BE2C (cell line): ENCODE measurements around the gene HDAC4.

ENCODE experiments used
- DNase-seq: peaks from one replicate; pipeline ENCODE4 v3.0.0-alpha.2; 2020
- H3K27me3 ChIP-seq: fragments of 250-450 bp; sonication (Bioruptor Pico); 2 replicates; pipeline ENCODE4 v1.5.1; 2020; ENCODE audit warnings: mild to moderate bottlenecking
- H3K36me3 ChIP-seq: fragments of 250-450 bp; sonication (Bioruptor Pico); 2 replicates; pipeline ENCODE4 v1.5.1; 2020; ENCODE audit warnings: mild to moderate bottlenecking
- H3K4me1 ChIP-seq: fragments of 250-450 bp; sonication (Bioruptor Pico); 2 replicates; pipeline ENCODE4 v1.5.1; 2020
- H3K4me3 ChIP-seq: 2 replicates; pipeline ENCODE4 v1.5.1; 2011; ENCODE audit warnings: low read depth, low read length
- H3K9me3 ChIP-seq: fragments of 250-450 bp; sonication (Bioruptor Pico); 2 replicates; pipeline ENCODE4 v1.5.1; 2020
- CTCF ChIP-seq: IDR thresholded peaks from 2 replicates; pipeline ENCODE4 v1.5.1; 2012; ENCODE audit warnings: mild to moderate bottlenecking, low read depth, low read length

Gene HDAC4

GRCh38 chr2:239275847-239276831, 124.7 kb downstream of the HDAC4 start:
- Histone ChIP-seq H3K36me3 (no peaks in the 10 kb centered on the region), H3K4me1 (peaks cover 37% of the 10 kb centered on the region), H3K4me3 (no peak overlapping the region), H3K27me3 (no peaks in the 10 kb centered on the region), H3K9me3 (no peaks in the 10 kb centered on the region)
- no peak for TF ChIP-seq CTCF
- peak; percentile 93 for DNase-seq

GRCh38 chr2:239275044-239275685, 125.7 kb downstream of the HDAC4 start:
- DNase-seq, result peak; percentile 85
- Histone ChIP-seq H3K4me3 (peak overlapping the region; percentile 36), H3K4me1 (peaks cover 37% of the 10 kb centered on the region), H3K36me3 (no peaks in the 10 kb centered on the region), H3K9me3 (no peaks in the 10 kb centered on the region), H3K27me3 (no peaks in the 10 kb centered on the region)
- peak; percentile 51 for TF ChIP-seq CTCF

GRCh38 chr2:239274391-239275043, 126.3 kb downstream of the HDAC4 start:
- DNase-seq, result peak; percentile 52
- Histone ChIP-seq H3K27me3 (no peaks in the 10 kb centered on the region), H3K9me3 (no peaks in the 10 kb centered on the region), H3K4me1 (peaks cover 37% of the 10 kb centered on the region), H3K36me3 (no peaks in the 10 kb centered on the region), H3K4me3 (peak overlapping the region; percentile 36; the same call in 1 of the 2 replicates)
- no peak for TF ChIP-seq CTCF

GRCh38 chr2:239273280-239274234, 127.3 kb downstream of the HDAC4 start:
- Histone ChIP-seq H3K9me3 (no peaks in the 10 kb centered on the region), H3K4me3 (no peak overlapping the region), H3K36me3 (no peaks in the 10 kb centered on the region), H3K4me1 (peaks cover 31% of the 10 kb centered on the region), H3K27me3 (no peaks in the 10 kb centered on the region)
- TF ChIP-seq CTCF, result no peak
- DNase-seq, result no peak

- DNase-seq, result no peak
- no peak for TF ChIP-seq CTCF
- Histone ChIP-seq H3K36me3 (no peaks in the 10 kb centered on the region), H3K4me1 (peaks cover 37% of the 10 kb centered on the region), H3K9me3 (no peaks in the 10 kb centered on the region), H3K4me3 (no peak overlapping the region), H3K27me3 (no peaks in the 10 kb centered on the region)
These were observed 128.2 kb downstream of the HDAC4 start for GRCh38 chr2:239272626-239273025.
